Keratinocyte (primary cell): Measurements from ENCODE around the gene TRPM3. TPM values are rescaled to one million over a fixed set of nuclear protein-coding genes. Genes with fewer than 3 reads are reported as not detected.

ENCODE experiments used
- DNase-seq: peaks from one replicate; pipeline ENCODE4 v3.0.0-alpha.2; 2011; ENCODE audit warnings: low read depth, missing footprints, low spot score
- FAIRE-seq: peaks from 2 replicates; lab custom pipeline; 2011; peaks lifted over from hg19 to GRCh38; lab: Jason Lieb, UNC
- H2AFZ ChIP-seq: 2 replicates; pipeline ENCODE4 v1.6.0; 2012; ENCODE audit warnings: low read length, control low read depth, inconsistent platforms; ENCODE audit not compliant: control insufficient read depth
- H3K27ac ChIP-seq: 2 replicates; pipeline ENCODE4 v1.5.1; 2011; ENCODE audit warnings: low read length; ENCODE audit not compliant: control insufficient read depth, insufficient read depth
- H3K27me3 ChIP-seq: 3 replicates; pipeline ENCODE4 v1.6.0; 2011; ENCODE audit warnings: low read length; ENCODE audit not compliant: control insufficient read depth, insufficient read depth; ENCODE audit errors: extremely low read depth
- H3K36me3 ChIP-seq, 2 experiments: 2 replicates in 1 of 2; 3 replicates in 1 of 2; pipeline ENCODE4 v1.5.1; 2011; ENCODE audit warnings: low read length in 2 of 2, mild to moderate bottlenecking in 1 of 2; ENCODE audit not compliant: control insufficient read depth in 2 of 2, insufficient read depth in 2 of 2; ENCODE audit errors: extremely low read depth in 1 of 2
- H3K4me1 ChIP-seq: 3 replicates; pipeline ENCODE4 v1.5.1; 2011; ENCODE audit warnings: low read length; ENCODE audit not compliant: control insufficient read depth, insufficient read depth; ENCODE audit errors: extremely low read depth
- H3K4me2 ChIP-seq: 3 replicates; pipeline ENCODE4 v1.6.0; 2011; ENCODE audit warnings: low read depth, low read length; ENCODE audit not compliant: control insufficient read depth, insufficient read depth; ENCODE audit errors: extremely low read depth
- H3K4me3 ChIP-seq, 3 experiments: fragments of 200-600 bp in 1 of 3; sonication (generic) in 1 of 3; 2 replicates in 2 of 3; 3 replicates in 1 of 3; pipeline ENCODE4 v1.5.1; 2011 to 2016; ENCODE audit warnings: low read length in 3 of 3, mild to moderate bottlenecking in 3 of 3, control low read depth in 2 of 3, inconsistent platforms in 1 of 3, low read depth in 1 of 3, mixed read lengths in 1 of 3, mixed run types in 1 of 3, moderate library complexity in 1 of 3; ENCODE audit not compliant: control insufficient read depth in 2 of 3, insufficient read depth in 2 of 3; ENCODE audit errors: extremely low read depth in 1 of 3
- H3K79me2 ChIP-seq: 2 replicates; pipeline ENCODE4 v1.6.0; 2012; ENCODE audit warnings: low read length; ENCODE audit not compliant: control insufficient read depth, insufficient read depth
- H3K9ac ChIP-seq: 3 replicates; pipeline ENCODE4 v1.6.0; 2011; ENCODE audit warnings: low read length; ENCODE audit not compliant: control insufficient read depth, insufficient read depth; ENCODE audit errors: extremely low read depth
- H3K9me1 ChIP-seq: 3 replicates; pipeline ENCODE4 v1.6.0; 2011; ENCODE audit warnings: low read length; ENCODE audit not compliant: control insufficient read depth, insufficient read depth; ENCODE audit errors: extremely low read depth
- H3K9me3 ChIP-seq: 2 replicates; pipeline ENCODE4 v1.5.1; 2012; ENCODE audit warnings: low read depth, low read length; ENCODE audit not compliant: control insufficient read depth
- H4K20me1 ChIP-seq: 3 replicates; pipeline ENCODE4 v1.6.0; 2011; ENCODE audit warnings: low read length; ENCODE audit not compliant: control insufficient read depth, insufficient read depth; ENCODE audit errors: extremely low read depth
- EZH2 ChIP-seq: IDR thresholded peaks from one replicate; pipeline ENCODE4 v1.6.1; 2012; ENCODE audit warnings: inconsistent platforms, mild to moderate bottlenecking, low read length, moderate library complexity
- dilution Hi-C: fragments of 300-500 bp; cut with MboI; formaldehyde crosslinking; loops from one replicate; pipeline ENCODE4 v1.7.0; 2020; ENCODE audit warnings: low sequenced_read_pairs; ENCODE audit not compliant: extremely low pct_ligation_motif_present
- polyA plus RNA-seq, 5 experiments: library from polyadenylated mRNA; depleted of rRNA in 3 of 5; stranded (reverse) in 3 of 5; stranded (forward) in 1 of 5; unstranded in 1 of 5; fragments of >200 nt; gene quantifications; 1 replicate in 1 of 5; 2 replicates in 3 of 5; 3 replicates in 1 of 5; pipeline versions ENCODE4 v1.2.1 to v1.2.3, GENCODE V29; 2011 to 2012; ENCODE audit warnings: missing spikeins in 2 of 5, low read depth in 1 of 5, low replicate concordance in 1 of 5
- TF ChIP-seq, protein P1 (sequence below), 3 experiments: IDR thresholded peaks in 1 of 3; conservative IDR thresholded peaks in 1 of 3; optimal IDR thresholded peaks in 1 of 3; 2 replicates in 2 of 3; 3 replicates in 1 of 3; pipeline versions ENCODE3 to v1.5.1; 2011; ENCODE audit warnings: low read length in 3 of 3, mild to moderate bottlenecking in 3 of 3, moderate library complexity in 2 of 3, control low read depth in 1 of 3, inconsistent platforms in 1 of 3; ENCODE audit not compliant: insufficient read depth in 2 of 3; ENCODE audit errors: extremely low read depth in 1 of 3

TRPM3 gene
- polyA plus RNA-seq, 1 donor (not counting 4 experiments of a cell fraction or from before 2014, with no cell fraction given) = 0.03 TPM

DNA sequence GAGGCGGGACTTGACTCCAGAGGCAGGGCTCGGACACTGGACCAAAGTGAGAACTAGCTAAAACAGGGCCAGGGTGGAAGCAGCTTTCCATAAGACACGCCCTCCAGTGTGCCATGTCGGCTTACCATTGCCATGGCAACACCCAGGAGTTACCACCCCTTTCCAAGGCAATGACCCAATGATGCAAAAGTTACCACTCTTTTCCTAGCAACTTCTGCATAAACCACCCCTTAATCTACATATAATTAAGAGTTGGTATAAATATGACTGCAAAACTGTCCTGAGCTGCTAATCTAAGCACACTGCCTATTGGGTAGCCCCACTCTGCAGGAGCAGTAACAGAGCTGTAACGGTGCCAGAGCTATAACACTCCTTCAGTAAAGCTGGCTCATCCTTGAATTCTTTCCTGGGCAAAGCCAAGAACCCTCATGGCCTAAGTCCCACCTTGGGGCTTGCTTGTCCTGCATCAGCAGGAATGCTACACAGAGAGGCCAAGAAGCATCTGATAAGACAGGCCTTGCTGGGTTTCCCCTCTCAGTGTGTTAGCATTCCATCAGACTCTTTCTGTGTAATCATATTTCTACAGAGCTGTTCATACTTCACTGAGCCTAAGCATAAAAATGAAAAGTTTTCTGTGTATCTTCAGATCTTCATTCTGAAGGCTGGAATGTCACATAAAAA is 444.2 kb downstream of the TRPM3 start:
- no peaks in the 10 kb centered on the region for H3K4me1 ChIP-seq
- no peak overlapping the region for H2AFZ ChIP-seq
- H3K9ac ChIP-seq = no peak overlapping the region
- H3K27ac ChIP-seq = no peak overlapping the region
- no peaks in the 10 kb centered on the region for H3K9me3 ChIP-seq
- FAIRE-seq (no peak), DNase-seq (no peak)
- TF ChIP-seq, protein P1, sequence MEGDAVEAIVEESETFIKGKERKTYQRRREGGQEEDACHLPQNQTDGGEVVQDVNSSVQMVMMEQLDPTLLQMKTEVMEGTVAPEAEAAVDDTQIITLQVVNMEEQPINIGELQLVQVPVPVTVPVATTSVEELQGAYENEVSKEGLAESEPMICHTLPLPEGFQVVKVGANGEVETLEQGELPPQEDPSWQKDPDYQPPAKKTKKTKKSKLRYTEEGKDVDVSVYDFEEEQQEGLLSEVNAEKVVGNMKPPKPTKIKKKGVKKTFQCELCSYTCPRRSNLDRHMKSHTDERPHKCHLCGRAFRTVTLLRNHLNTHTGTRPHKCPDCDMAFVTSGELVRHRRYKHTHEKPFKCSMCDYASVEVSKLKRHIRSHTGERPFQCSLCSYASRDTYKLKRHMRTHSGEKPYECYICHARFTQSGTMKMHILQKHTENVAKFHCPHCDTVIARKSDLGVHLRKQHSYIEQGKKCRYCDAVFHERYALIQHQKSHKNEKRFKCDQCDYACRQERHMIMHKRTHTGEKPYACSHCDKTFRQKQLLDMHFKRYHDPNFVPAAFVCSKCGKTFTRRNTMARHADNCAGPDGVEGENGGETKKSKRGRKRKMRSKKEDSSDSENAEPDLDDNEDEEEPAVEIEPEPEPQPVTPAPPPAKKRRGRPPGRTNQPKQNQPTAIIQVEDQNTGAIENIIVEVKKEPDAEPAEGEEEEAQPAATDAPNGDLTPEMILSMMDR (optimal IDR thresholded peaks at IDR 0.05 in 1 of 3, IDR thresholded peaks at IDR 0.05 in 1 of 3, conservative IDR thresholded peaks at IDR 0.05 in 1 of 3; ENCODE audit: extremely low read depth in 1 of 3, insufficient read depth in 2 of 3, low read length in 3 of 3) = no peak
- no peak for TF ChIP-seq EZH2
- H3K4me2 ChIP-seq = no peak overlapping the region
- dilution Hi-C loops = no loop called here
- H3K9me1 ChIP-seq = no peaks in the 10 kb centered on the region
- no peaks in the 10 kb centered on the region for H4K20me1 ChIP-seq
- H3K36me3 ChIP-seq = no peaks in the 10 kb centered on the region
- H3K27me3 ChIP-seq = no peaks in the 10 kb centered on the region
- H3K4me3 ChIP-seq = no peak overlapping the region
- H3K79me2 ChIP-seq = no peaks in the 10 kb centered on the region

DNA sequence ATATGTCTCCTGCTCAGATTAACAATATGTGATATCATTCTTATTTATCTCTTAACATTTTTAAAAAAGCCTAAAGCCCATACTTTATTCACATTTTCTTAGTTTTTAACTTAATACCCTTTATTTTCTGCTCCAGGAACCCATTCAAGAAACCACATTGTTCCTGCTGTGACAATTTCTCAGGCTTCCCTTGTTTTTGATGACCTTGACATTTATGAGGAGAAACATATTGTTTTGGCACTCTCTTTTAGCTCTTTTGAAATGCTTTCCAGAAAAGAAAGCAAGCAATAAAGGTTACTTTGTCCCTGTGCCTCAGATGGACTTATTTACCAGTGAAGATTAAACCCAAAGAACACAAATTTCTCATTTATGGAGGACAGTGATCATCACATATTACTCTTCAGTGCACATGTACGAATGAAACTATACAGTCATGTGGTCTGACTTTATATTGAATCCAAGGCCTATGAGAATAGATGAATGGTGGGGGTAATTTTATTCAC is 445.5 kb downstream of the TRPM3 start:
- Histone ChIP-seq H3K4me2 (no peak overlapping the region), H3K27me3 (no peaks in the 10 kb centered on the region), H2AFZ (no peak overlapping the region), H3K4me3 (no peak overlapping the region), H3K4me1 (no peaks in the 10 kb centered on the region), H3K9me1 (no peaks in the 10 kb centered on the region), H3K27ac (no peak overlapping the region), H3K36me3 (no peaks in the 10 kb centered on the region), H3K79me2 (no peaks in the 10 kb centered on the region), H4K20me1 (no peaks in the 10 kb centered on the region), H3K9me3 (no peaks in the 10 kb centered on the region), H3K9ac (no peak overlapping the region)
- dilution Hi-C loops = no loop called here
- FAIRE-seq (no peak), DNase-seq (no peak)
- no peak for TF ChIP-seq EZH2
- TF ChIP-seq, protein P1 (optimal IDR thresholded peaks at IDR 0.05 in 1 of 3, IDR thresholded peaks at IDR 0.05 in 1 of 3, conservative IDR thresholded peaks at IDR 0.05 in 1 of 3; ENCODE audit: extremely low read depth in 1 of 3, insufficient read depth in 2 of 3, low read length in 3 of 3) = no peak
